ENCODE results near the gene ALDOA. TPM values are rescaled to one million over a fixed set of nuclear protein-coding genes. Genes with fewer than 3 reads are reported as not detected.

ALDOA gene
- total RNA-seq, 4 donors from 2014 or later: 836 to 988 (median 910) TPM

DNA sequence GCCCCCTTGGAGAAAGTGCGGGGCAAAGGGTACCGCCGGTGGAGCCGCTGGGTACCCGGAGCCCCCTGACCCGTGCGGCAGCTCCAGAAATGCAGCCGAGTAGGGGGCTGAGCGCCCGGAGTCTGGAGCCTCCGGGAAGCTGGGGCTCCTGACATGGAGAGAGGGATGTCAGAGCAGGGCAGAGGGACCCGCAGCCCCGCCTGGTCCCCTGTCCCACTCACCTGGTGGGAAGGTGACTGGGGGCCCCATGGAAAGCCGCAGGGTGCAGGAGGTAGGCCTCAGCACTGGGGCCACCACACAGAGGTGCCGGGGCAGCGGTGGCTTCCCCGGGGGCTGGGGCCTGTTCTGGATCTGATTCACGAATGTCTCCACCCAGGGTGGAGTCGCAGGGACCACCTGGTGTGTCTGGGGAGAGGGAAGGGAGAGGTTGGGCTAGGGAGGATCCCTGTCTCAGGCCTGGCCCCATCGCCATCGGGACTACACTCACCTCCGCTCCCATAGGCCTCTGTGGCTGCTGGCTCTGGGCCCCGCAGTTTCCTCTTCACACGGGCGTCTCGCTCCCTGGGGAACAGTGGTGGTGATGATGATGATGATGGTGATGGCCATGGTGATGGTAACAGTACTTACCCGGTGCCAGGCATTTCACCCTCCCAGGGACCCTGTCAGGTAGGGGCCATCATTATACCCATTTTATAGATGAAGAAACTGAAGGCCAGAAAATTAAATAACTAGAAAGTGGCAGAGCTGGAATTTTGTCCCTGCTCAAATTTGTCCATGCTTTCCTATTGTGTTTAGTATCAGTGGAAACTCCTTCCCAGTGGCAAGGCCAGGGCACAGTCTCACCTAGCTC lies 21.0 kb downstream of the ALDOA start:
- TF ChIP-seq POLR2A (IDR thresholded peaks at IDR 0.05): no peak
- TF ChIP-seq, protein P1, sequence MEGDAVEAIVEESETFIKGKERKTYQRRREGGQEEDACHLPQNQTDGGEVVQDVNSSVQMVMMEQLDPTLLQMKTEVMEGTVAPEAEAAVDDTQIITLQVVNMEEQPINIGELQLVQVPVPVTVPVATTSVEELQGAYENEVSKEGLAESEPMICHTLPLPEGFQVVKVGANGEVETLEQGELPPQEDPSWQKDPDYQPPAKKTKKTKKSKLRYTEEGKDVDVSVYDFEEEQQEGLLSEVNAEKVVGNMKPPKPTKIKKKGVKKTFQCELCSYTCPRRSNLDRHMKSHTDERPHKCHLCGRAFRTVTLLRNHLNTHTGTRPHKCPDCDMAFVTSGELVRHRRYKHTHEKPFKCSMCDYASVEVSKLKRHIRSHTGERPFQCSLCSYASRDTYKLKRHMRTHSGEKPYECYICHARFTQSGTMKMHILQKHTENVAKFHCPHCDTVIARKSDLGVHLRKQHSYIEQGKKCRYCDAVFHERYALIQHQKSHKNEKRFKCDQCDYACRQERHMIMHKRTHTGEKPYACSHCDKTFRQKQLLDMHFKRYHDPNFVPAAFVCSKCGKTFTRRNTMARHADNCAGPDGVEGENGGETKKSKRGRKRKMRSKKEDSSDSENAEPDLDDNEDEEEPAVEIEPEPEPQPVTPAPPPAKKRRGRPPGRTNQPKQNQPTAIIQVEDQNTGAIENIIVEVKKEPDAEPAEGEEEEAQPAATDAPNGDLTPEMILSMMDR (IDR thresholded peaks at IDR 0.05): no peak

DNA sequence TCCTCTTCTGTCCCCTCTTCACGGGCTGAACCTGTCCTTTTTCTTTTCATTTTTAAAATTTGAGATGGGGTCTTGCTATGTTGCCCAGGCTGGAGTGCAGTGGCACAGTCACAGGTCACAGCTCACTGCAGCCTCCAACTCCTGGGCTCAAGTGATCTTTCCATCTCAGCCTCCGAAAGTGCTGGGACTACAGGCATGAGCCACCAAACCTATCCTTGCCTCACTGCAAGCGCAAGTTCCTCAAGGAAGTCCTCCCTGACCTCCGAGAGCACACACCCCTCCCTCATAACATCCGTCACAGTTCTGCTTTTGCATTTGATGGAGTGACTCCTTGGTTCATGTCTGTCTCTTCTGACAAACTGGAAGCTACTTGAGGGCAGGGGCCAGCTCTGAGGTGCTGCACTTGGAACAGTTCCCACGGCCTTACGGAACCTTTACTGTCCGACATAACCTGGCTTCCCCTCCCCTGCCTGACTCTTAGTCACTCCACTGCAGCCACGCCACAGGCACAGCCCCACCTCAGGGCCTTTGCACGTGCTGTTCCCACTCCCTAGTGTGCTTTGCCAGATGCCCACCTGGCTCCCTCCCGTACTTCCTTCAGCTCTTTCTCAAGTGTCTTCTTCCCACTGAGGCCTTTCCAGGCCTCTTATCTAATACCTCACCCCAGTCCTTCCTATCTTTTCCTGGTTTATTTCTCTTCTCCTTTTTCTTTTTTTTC lies 21.8 kb downstream of the ALDOA start:
- H3K4me3 ChIP-seq (ENCODE audit: low read depth, poor library complexity, severe bottlenecking): no peak overlapping the region
- DNase-seq (ENCODE audit: low spot score in 2 of 2): no peak
- intact Hi-C loops (cut with DNase I; ENCODE audit: low total_unique reads): no loop called here
- TF ChIP-seq, protein P1 (IDR thresholded peaks at IDR 0.05): no peak
- no peak for TF ChIP-seq POLR2A (IDR thresholded peaks at IDR 0.05)
- 87 to 90% methylated on average over 11 of the region's 11 CpGs for WGBS, 2 donors

More for the DNA sequence above, 21.0 kb downstream of the ALDOA start:
- WGBS, 2 donors: 72 to 74% methylated on average over 23 to 27 of the region's 27 CpGs
- H3K4me3 ChIP-seq (ENCODE audit: low read depth, poor library complexity, severe bottlenecking): no peak overlapping the region
- DNase-seq (ENCODE audit: low spot score in 2 of 2): no peak
- intact Hi-C loops (cut with DNase I; ENCODE audit: low total_unique reads): no loop called here

- intact Hi-C loops (cut with DNase I; ENCODE audit: low total_unique reads): no loop called here
- TF ChIP-seq, protein P1 (IDR thresholded peaks at IDR 0.05): no peak
- TF ChIP-seq POLR2A (IDR thresholded peaks at IDR 0.05): no peak
- WGBS, 2 donors: 69 to 81% methylated on average over 9 to 10 of the region's 10 CpGs
- H3K4me3 ChIP-seq (ENCODE audit: low read depth, poor library complexity, severe bottlenecking): no peak overlapping the region
- DNase-seq (ENCODE audit: low spot score in 2 of 2): peak in 1 of 2 donors; percentile 86
These were observed 22.8 kb downstream of the ALDOA start for GRCh38 chr16:30088237-30088831.

GRCh38 chr16:30088832-30089624 lies 23.5 kb downstream of the ALDOA start:
- DNase-seq (ENCODE audit: low spot score in 2 of 2): peak in 1 of 2 donors; percentile 83
- WGBS, 2 donors: 63 to 69% methylated on average over 20 to 22 of the region's 22 CpGs
- TF ChIP-seq, protein P1 (IDR thresholded peaks at IDR 0.05): no peak
- no peak for TF ChIP-seq POLR2A (IDR thresholded peaks at IDR 0.05)
- intact Hi-C loops (cut with DNase I; ENCODE audit: low total_unique reads): no loop called here
- no peak overlapping the region for H3K4me3 ChIP-seq (ENCODE audit: low read depth, poor library complexity, severe bottlenecking)

DNA sequence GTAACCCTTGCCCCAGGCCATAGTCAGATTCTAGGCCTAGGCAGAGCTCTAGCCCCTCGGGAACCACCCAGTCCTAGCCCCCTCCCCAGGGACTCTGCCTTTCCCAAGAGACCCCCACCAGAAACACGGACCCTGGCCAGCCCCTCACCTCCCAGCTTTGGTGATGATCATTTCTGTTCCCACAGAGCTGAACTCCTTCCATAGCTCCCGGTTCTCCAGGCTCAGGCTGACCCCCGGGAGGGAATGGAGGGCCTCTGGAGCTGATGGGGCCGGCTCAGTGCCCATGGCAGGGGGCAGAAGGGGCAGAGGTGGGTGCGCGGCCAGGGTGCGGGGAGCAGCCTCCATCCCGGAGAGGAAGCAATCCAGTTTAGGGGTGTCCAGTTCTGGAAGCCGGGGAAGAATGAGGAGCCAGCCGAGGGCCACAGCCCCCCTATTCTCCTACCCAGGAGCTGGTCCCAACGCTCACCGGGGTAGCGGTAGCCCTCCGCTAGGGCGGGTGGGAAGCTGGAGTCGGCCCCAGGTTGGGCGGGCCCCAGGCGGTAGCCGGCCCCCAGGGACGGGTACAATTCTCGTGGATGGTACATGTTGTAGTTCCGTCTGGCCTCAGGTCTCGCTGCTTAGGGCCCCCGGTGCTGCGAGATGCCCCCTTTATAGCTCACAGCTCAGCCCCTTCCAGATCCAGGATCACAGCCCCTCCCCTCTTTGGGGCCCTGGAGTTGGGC lies 25.2 kb downstream of the ALDOA start:
- 54 to 56% methylated on average over 21 to 26 of the region's 26 CpGs for WGBS, 2 donors
- intact Hi-C loops (cut with DNase I; ENCODE audit: low total_unique reads): no loop called here
- no peak overlapping the region for H3K4me3 ChIP-seq (ENCODE audit: low read depth, poor library complexity, severe bottlenecking)
- peak in 1 of 2 donors; percentile 87 for DNase-seq (ENCODE audit: low spot score in 2 of 2)
- TF ChIP-seq POLR2A (IDR thresholded peaks at IDR 0.05): no peak
- TF ChIP-seq, protein P1 (IDR thresholded peaks at IDR 0.05): peak in 1 of 3 donors; percentile 1
